Peyer's patch (tissue), 4 donors: Measurements from ENCODE around the gene IMPA2.

Experiments
- POLR2A ChIP-seq, 2 donors: fragments of 450-650 bp; IDR thresholded peaks; one replicate each; pipeline ENCODE4 v1.5.1; 2017; ENCODE audit warnings: antibody characterized with exemption in 2 of 2, mild to moderate bottlenecking in 2 of 2, moderate library complexity in 2 of 2
- TF ChIP-seq, protein P1 (sequence below), 6 experiments: fragments of 450-650 bp in 4 of 6; fragments of 200-600 bp in 2 of 6; sonication (generic) in 1 of 6; IDR thresholded peaks; one replicate each; pipeline ENCODE4 v1.5.1; 2017 to 2019; ENCODE audit warnings: antibody characterized with exemption in 6 of 6, mild to moderate bottlenecking in 3 of 6, moderate library complexity in 1 of 6

GRCh38 chr18:11984091-11984490 lies 2.8 kb downstream of the IMPA2 start:
- TF ChIP-seq, protein P1, sequence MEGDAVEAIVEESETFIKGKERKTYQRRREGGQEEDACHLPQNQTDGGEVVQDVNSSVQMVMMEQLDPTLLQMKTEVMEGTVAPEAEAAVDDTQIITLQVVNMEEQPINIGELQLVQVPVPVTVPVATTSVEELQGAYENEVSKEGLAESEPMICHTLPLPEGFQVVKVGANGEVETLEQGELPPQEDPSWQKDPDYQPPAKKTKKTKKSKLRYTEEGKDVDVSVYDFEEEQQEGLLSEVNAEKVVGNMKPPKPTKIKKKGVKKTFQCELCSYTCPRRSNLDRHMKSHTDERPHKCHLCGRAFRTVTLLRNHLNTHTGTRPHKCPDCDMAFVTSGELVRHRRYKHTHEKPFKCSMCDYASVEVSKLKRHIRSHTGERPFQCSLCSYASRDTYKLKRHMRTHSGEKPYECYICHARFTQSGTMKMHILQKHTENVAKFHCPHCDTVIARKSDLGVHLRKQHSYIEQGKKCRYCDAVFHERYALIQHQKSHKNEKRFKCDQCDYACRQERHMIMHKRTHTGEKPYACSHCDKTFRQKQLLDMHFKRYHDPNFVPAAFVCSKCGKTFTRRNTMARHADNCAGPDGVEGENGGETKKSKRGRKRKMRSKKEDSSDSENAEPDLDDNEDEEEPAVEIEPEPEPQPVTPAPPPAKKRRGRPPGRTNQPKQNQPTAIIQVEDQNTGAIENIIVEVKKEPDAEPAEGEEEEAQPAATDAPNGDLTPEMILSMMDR (IDR thresholded peaks at IDR 0.05) = no peak
- no peak for TF ChIP-seq POLR2A (IDR thresholded peaks at IDR 0.05)
